Liver (tissue), 3 donors: ENCODE results near the gene TMEM187.

Experiments used
- EGR1 ChIP-seq, 2 donors: IDR thresholded peaks; 2 replicates each; pipeline ENCODE4 v1.6.1; 2016 to 2018; ENCODE audit warnings: antibody characterized with exemption in 2 of 2, low read depth in 2 of 2
- GABPA ChIP-seq, 2 donors: IDR thresholded peaks in 1 of 2; conservative IDR thresholded peaks in 1 of 2; 2 replicates each; pipeline ENCODE4 v1.6.1; 2016; ENCODE audit warnings: antibody characterized with exemption in 2 of 2, mild to moderate bottlenecking in 1 of 2, moderate library complexity in 1 of 2
- JUND ChIP-seq, 2 donors: IDR thresholded peaks; 2 replicates each; pipeline ENCODE4 v1.6.1; 2016; ENCODE audit warnings: antibody characterized with exemption in 2 of 2
- MAX ChIP-seq: IDR thresholded peaks from 2 replicates; pipeline ENCODE4 v1.6.1; 2016; ENCODE audit warnings: antibody characterized with exemption
- RAD21 ChIP-seq, 2 donors: IDR thresholded peaks; 2 replicates each; pipeline ENCODE4 v1.6.1; 2016; ENCODE audit warnings: antibody characterized with exemption in 2 of 2, mild to moderate bottlenecking in 2 of 2
- RXRA ChIP-seq, 2 donors: IDR thresholded peaks; 2 replicates each; pipeline ENCODE4 v1.6.1; 2017 to 2018; ENCODE audit warnings: antibody characterized with exemption in 2 of 2, mild to moderate bottlenecking in 1 of 2
- SP1 ChIP-seq: IDR thresholded peaks from 2 replicates; pipeline ENCODE4 v1.6.1; 2018; ENCODE audit warnings: antibody characterized with exemption, mild to moderate bottlenecking
- TAF1 ChIP-seq: conservative IDR thresholded peaks from 2 replicates; pipeline ENCODE4 v1.6.1; 2016; ENCODE audit warnings: antibody characterized with exemption, mild to moderate bottlenecking
- YY1 ChIP-seq: IDR thresholded peaks from 2 replicates; pipeline ENCODE4 v1.6.1; 2016; ENCODE audit warnings: antibody characterized with exemption, mild to moderate bottlenecking
- TF ChIP-seq, protein P1 (sequence below): IDR thresholded peaks from 2 replicates; pipeline ENCODE4 v1.6.1; 2016; ENCODE audit warnings: antibody characterized with exemption
- TF ChIP-seq, protein P2 (sequence below): fragments of 150-350 bp; IDR thresholded peaks from 2 replicates; pipeline ENCODE4 v1.5.1; 2017; ENCODE audit warnings: improper control_type of control experiment, low read depth, low read length; ENCODE audit not compliant: missing input control
- TF ChIP-seq, protein P3 (sequence below): IDR thresholded peaks from 2 replicates; pipeline ENCODE4 v1.6.1; 2016; ENCODE audit warnings: antibody characterized with exemption, mild to moderate bottlenecking
- donor health status: healthy.
- donor health status: healthy.

DNA sequence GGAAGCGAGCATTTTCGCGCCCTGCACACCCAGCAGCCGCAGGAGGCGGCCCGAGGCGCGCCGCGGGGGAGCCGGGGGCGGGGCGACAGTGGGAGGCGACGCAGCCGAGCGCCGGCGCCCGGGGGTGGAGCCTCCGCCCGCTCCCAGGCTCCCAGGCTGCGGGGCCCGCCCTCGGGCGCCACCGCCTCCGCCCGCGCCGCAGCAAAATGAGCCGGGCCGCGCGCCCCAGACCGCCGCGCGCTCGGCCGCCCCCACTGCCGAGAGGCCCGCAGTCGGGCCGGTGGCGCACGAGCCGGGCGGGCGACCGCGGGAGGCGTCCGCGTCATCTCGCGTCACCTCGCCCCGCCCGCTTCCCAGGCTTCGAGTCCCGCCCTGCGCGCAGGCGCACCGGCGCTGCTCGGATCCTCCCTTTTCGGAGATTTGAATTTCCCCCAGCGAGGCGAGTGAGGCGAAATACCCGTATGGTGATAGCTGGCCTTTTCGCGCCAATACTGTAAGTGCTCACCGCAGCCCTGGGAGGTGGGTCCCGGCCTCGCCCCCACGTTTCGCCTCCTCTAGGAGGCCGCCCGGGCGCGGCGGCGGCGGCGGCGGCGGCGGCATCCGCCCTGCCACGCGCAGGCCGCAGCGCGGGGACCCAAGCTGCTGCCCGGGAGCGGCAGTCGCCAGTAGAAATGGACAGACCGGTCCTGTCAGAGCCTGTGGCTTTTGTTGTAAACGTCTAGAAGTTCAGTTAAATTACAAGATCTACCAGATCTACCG is at the start of gene TMEM187:
- TF ChIP-seq, protein P1, sequence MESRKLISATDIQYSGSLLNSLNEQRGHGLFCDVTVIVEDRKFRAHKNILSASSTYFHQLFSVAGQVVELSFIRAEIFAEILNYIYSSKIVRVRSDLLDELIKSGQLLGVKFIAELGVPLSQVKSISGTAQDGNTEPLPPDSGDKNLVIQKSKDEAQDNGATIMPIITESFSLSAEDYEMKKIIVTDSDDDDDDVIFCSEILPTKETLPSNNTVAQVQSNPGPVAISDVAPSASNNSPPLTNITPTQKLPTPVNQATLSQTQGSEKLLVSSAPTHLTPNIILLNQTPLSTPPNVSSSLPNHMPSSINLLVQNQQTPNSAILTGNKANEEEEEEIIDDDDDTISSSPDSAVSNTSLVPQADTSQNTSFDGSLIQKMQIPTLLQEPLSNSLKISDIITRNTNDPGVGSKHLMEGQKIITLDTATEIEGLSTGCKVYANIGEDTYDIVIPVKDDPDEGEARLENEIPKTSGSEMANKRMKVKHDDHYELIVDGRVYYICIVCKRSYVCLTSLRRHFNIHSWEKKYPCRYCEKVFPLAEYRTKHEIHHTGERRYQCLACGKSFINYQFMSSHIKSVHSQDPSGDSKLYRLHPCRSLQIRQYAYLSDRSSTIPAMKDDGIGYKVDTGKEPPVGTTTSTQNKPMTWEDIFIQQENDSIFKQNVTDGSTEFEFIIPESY, result no peak
- TF ChIP-seq RXRA (IDR thresholded peaks at IDR 0.05) (no peak), RAD21 (IDR thresholded peaks at IDR 0.05) (no peak), SP1 (peak; percentile 5), GABPA (IDR thresholded peaks at IDR 0.05 in 1 of 2, conservative IDR thresholded peaks at IDR 0.05 in 1 of 2) (no peak), YY1 (no peak), JUND (IDR thresholded peaks at IDR 0.05) (no peak), EGR1 (IDR thresholded peaks at IDR 0.05; ENCODE audit: low read depth in 2 of 2) (no peak), MAX (no peak), TAF1 (no peak)
- TF ChIP-seq, protein P2, sequence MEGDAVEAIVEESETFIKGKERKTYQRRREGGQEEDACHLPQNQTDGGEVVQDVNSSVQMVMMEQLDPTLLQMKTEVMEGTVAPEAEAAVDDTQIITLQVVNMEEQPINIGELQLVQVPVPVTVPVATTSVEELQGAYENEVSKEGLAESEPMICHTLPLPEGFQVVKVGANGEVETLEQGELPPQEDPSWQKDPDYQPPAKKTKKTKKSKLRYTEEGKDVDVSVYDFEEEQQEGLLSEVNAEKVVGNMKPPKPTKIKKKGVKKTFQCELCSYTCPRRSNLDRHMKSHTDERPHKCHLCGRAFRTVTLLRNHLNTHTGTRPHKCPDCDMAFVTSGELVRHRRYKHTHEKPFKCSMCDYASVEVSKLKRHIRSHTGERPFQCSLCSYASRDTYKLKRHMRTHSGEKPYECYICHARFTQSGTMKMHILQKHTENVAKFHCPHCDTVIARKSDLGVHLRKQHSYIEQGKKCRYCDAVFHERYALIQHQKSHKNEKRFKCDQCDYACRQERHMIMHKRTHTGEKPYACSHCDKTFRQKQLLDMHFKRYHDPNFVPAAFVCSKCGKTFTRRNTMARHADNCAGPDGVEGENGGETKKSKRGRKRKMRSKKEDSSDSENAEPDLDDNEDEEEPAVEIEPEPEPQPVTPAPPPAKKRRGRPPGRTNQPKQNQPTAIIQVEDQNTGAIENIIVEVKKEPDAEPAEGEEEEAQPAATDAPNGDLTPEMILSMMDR, result no peak
- TF ChIP-seq, protein P3, sequence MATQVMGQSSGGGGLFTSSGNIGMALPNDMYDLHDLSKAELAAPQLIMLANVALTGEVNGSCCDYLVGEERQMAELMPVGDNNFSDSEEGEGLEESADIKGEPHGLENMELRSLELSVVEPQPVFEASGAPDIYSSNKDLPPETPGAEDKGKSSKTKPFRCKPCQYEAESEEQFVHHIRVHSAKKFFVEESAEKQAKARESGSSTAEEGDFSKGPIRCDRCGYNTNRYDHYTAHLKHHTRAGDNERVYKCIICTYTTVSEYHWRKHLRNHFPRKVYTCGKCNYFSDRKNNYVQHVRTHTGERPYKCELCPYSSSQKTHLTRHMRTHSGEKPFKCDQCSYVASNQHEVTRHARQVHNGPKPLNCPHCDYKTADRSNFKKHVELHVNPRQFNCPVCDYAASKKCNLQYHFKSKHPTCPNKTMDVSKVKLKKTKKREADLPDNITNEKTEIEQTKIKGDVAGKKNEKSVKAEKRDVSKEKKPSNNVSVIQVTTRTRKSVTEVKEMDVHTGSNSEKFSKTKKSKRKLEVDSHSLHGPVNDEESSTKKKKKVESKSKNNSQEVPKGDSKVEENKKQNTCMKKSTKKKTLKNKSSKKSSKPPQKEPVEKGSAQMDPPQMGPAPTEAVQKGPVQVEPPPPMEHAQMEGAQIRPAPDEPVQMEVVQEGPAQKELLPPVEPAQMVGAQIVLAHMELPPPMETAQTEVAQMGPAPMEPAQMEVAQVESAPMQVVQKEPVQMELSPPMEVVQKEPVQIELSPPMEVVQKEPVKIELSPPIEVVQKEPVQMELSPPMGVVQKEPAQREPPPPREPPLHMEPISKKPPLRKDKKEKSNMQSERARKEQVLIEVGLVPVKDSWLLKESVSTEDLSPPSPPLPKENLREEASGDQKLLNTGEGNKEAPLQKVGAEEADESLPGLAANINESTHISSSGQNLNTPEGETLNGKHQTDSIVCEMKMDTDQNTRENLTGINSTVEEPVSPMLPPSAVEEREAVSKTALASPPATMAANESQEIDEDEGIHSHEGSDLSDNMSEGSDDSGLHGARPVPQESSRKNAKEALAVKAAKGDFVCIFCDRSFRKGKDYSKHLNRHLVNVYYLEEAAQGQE, result no peak
